Measurements from ENCODE around the gene LRIT2. TPM values are rescaled to one million over a fixed set of nuclear protein-coding genes. Genes with fewer than 3 reads are reported as not detected.

Gene LRIT2
- total RNA-seq, 1 experiment from 2014 or later: not detected

DNA sequence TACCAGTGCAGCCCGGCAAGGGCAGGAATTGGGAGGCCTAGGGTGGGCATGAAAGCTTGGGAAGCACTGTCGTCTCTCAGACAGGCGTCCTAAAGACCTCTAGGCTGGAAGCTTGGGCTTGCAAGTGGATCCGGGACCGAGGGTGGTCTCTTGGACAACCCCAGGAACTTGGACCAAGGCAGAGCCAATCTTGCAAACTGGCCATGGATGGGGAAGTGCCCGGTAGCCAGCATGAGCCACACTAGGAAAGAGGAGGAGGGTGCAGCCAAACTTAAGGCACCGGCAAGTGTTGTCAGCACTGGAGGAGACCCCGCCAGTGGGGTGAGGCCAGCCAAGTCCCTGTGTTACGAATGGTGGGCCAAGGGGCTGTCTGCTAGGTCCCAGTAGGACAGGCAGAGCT is 8.5 kb downstream of the LRIT2 start:
- Mint-ChIP-seq H3K4me3 (ENCODE audit: unreplicated experiment) (no peak overlapping the region), H3K4me1 (ENCODE audit: low read depth, unreplicated experiment) (no peaks in the 10 kb centered on the region), H3K27ac (ENCODE audit: unreplicated experiment) (no peak overlapping the region), H3K27me3 (ENCODE audit: insufficient read depth, unreplicated experiment) (peaks cover 7% of the 10 kb centered on the region), H3K9me3 (ENCODE audit: unreplicated experiment) (peaks cover 10% of the 10 kb centered on the region), H3K36me3 (ENCODE audit: insufficient read depth, unreplicated experiment) (no peaks in the 10 kb centered on the region)
- Histone ChIP-seq H3K9me3 (no peaks in the 10 kb centered on the region; the same call in 1 of the 2 replicates), H3K27me3 (replicated peaks; ENCODE audit: control insufficient read depth, insufficient read depth, low read length) (peaks cover 2% of the 10 kb centered on the region; the same call in 1 of the 2 replicates), H3K36me3 (ENCODE audit: control insufficient read depth, insufficient read depth, low read length) (no peaks in the 10 kb centered on the region), H3K4me3 (ENCODE audit: low read depth, low read length) (no peak overlapping the region), H3K4me1 (no peaks in the 10 kb centered on the region)
- POLR2A ChIA-PET: no interaction called here
- BruUV-seq (replicated peaks): no TSS peak
- intact Hi-C loops (cut with micrococcal nuclease; ENCODE audit: unreplicated experiment): no loop called here
- CTCF ChIA-PET: interaction anchor here (1.1 kb wide), 1 partner anchor 9 kb away, joined by 3 read pairs; no protein-coding TSS in a partner anchor
- DNase-seq: no peak
- TF ChIP-seq CTCF (IDR thresholded peaks at IDR 0.05; ENCODE audit: insufficient read depth in 1 of 2, low read depth in 1 of 2, low read length in 1 of 2, severe bottlenecking in 1 of 2, unreplicated experiment in 1 of 2): no peak

GRCh38 chr10:84214612-84215235 is 10.6 kb downstream of the LRIT2 start:
- H3K9me3 ChIP-seq: no peaks in the 10 kb centered on the region; the same call in 1 of the 2 replicates
- intact Hi-C loops (cut with micrococcal nuclease; ENCODE audit: unreplicated experiment): no loop called here
- Mint-ChIP-seq H3K4me3 (ENCODE audit: unreplicated experiment) (no peak overlapping the region), H3K27ac (ENCODE audit: unreplicated experiment) (no peak overlapping the region), H3K4me1 (ENCODE audit: low read depth, unreplicated experiment) (no peaks in the 10 kb centered on the region), H3K36me3 (ENCODE audit: insufficient read depth, unreplicated experiment) (no peaks in the 10 kb centered on the region), H3K27me3 (ENCODE audit: insufficient read depth, unreplicated experiment) (peaks cover 11% of the 10 kb centered on the region), H3K9me3 (ENCODE audit: unreplicated experiment) (peaks cover 10% of the 10 kb centered on the region)
- no peak for DNase-seq
- H3K4me3 ChIP-seq (ENCODE audit: low read depth, low read length): no peak overlapping the region
- TF ChIP-seq CTCF (IDR thresholded peaks at IDR 0.05; ENCODE audit: insufficient read depth in 1 of 2, low read depth in 1 of 2, low read length in 1 of 2, severe bottlenecking in 1 of 2, unreplicated experiment in 1 of 2): peak in 1 of 2 experiments; percentile 10
- BruUV-seq (replicated peaks): no TSS peak
- ChIA-PET CTCF (interaction anchor here (0.7 kb wide), 2 partner anchors 67 to 277 kb away, joined by 3 to 6 read pairs; no protein-coding TSS in a partner anchor), POLR2A (no interaction called here)
- H3K36me3 ChIP-seq (ENCODE audit: control insufficient read depth, insufficient read depth, low read length): no peaks in the 10 kb centered on the region
- H3K27me3 ChIP-seq (replicated peaks; ENCODE audit: control insufficient read depth, insufficient read depth, low read length): peaks cover 2% of the 10 kb centered on the region; the same call in 1 of the 2 replicates
- no peaks in the 10 kb centered on the region for H3K4me1 ChIP-seq

DNA sequence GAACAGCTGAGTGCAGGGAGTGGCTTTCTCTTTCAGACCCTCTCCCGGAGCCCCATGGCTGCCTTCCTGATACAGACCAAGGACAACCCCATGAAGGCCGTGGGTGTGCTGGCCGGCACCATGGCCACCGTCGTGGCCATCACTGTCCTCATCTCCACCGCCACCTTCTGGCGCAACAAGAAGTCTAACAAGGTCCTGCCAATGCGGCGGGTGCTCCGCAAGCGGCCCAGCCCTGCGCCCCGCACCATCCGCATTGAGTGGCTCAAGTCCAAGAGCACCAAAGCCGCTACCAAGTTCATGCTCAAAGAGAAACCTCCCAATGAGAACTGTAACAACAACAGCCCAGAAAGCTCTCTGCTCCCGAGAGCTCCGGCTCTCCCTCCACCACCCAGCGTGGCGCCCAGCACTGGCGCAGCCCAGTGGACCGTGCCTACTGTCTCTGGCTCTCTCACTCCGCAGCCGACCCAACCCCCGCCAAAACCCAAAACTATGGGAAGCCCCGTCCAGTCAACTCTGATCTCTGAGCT is 11.2 kb downstream of the LRIT2 start:
- intact Hi-C loops (cut with micrococcal nuclease; ENCODE audit: unreplicated experiment): no loop called here
- Histone ChIP-seq H3K4me1 (no peaks in the 10 kb centered on the region), H3K36me3 (ENCODE audit: control insufficient read depth, insufficient read depth, low read length) (no peaks in the 10 kb centered on the region), H3K9me3 (no peaks in the 10 kb centered on the region), H3K27me3 (replicated peaks; ENCODE audit: control insufficient read depth, insufficient read depth, low read length) (peaks cover 2% of the 10 kb centered on the region; the same call in 1 of the 2 replicates), H3K4me3 (ENCODE audit: low read depth, low read length) (no peak overlapping the region)
- BruUV-seq (replicated peaks): no TSS peak
- no peaks in the 10 kb centered on the region for H3K36me3 Mint-ChIP-seq (ENCODE audit: insufficient read depth, unreplicated experiment)
- CTCF ChIA-PET: no interaction called here
- peaks cover 7% of the 10 kb centered on the region for H3K27me3 Mint-ChIP-seq (ENCODE audit: insufficient read depth, unreplicated experiment)
- peaks cover 3% of the 10 kb centered on the region for H3K9me3 Mint-ChIP-seq (ENCODE audit: unreplicated experiment)
- no peaks in the 10 kb centered on the region for H3K4me1 Mint-ChIP-seq (ENCODE audit: low read depth, unreplicated experiment)
- POLR2A ChIA-PET: no interaction called here
- H3K4me3 Mint-ChIP-seq (ENCODE audit: unreplicated experiment): no peak overlapping the region
- H3K27ac Mint-ChIP-seq (ENCODE audit: unreplicated experiment): no peak overlapping the region
- no peak for TF ChIP-seq CTCF (IDR thresholded peaks at IDR 0.05; ENCODE audit: insufficient read depth in 1 of 2, low read depth in 1 of 2, low read length in 1 of 2, severe bottlenecking in 1 of 2, unreplicated experiment in 1 of 2)
- DNase-seq: no peak
